ENCODE data around the gene MAD2L2. TPM values are rescaled to one million over a fixed set of nuclear protein-coding genes. Genes with fewer than 3 reads are reported as not detected.
A peak's percentile ranks its signal among the peaks of the same experiment; 100 is the strongest.

Gene MAD2L2
- polyA plus RNA-seq, 3 donors, result 50.4 to 71.3 (median 57.8) TPM

GRCh38 chr1:11682287-11682771, 1.4 kb upstream of the MAD2L2 start:
- Mint-ChIP-seq H3K27me3 (ENCODE audit: low read depth in 3 of 3) (peaks cover 0 to 22% (median 10%) of the 10 kb centered on the region in 3 donors), H3K36me3 (peaks cover 4 to 11% of the 10 kb centered on the region in 2 donors), H3K4me1 (peaks cover 21% of the 10 kb centered on the region), H3K27ac (no peak overlapping the region), H3K9me3 (peaks cover 0 to 3% (median 0%) of the 10 kb centered on the region in 7 donors), H3K4me3 (peak overlapping the region in 1 of 2 donors; percentile 51)
- intact Hi-C loops (cut with micrococcal nuclease), result no loop called here
- Histone ChIP-seq H3K4me3 (replicated peaks in 1 of 3; ENCODE audit: low read depth in 2 of 3, low read length in 3 of 3) (no peak overlapping the region), H3K4me2 (replicated peaks; ENCODE audit: extremely low read depth, low read length, poor library complexity, severe bottlenecking) (no peak overlapping the region), H3K9me3 (replicated peaks in 1 of 2; ENCODE audit: control insufficient read depth in 1 of 2, insufficient read depth in 1 of 2, low read length in 2 of 2) (no peaks in the 10 kb centered on the region), H3K9ac (ENCODE audit: insufficient read depth, low read length, poor library complexity, severe bottlenecking) (no peak overlapping the region), H2AFZ (ENCODE audit: insufficient read depth, low read depth, low read length, poor library complexity, severe bottlenecking) (peak overlapping the region; percentile 88), H3K27me3 (ENCODE audit: control insufficient read depth in 2 of 2, insufficient read depth in 2 of 2, low read length in 2 of 2) (peaks cover 0 to 7% of the 10 kb centered on the region in 2 donors), H3K4me1 (ENCODE audit: control insufficient read depth in 1 of 2, insufficient read depth in 2 of 2, low read length in 2 of 2) (peaks cover 11 to 25% of the 10 kb centered on the region in 2 donors), H4K20me1 (ENCODE audit: insufficient read depth, low read length) (no peaks in the 10 kb centered on the region), H3K27ac (ENCODE audit: low read depth in 1 of 2, low read length in 2 of 2) (no peak overlapping the region), H3K79me2 (ENCODE audit: insufficient read depth, low read length) (peaks cover 6% of the 10 kb centered on the region), H3K36me3 (replicated peaks in 1 of 2; ENCODE audit: control insufficient read depth in 1 of 2, insufficient read depth in 2 of 2, low read length in 2 of 2) (peaks cover 0 to under 1% of the 10 kb centered on the region in 2 donors)
- TF ChIP-seq CTCF (IDR thresholded peaks at IDR 0.05), result no peak
- WGBS (ENCODE audit: insufficient coverage), result 72% methylated on average over 4 of the region's 7 CpGs
- DNase-seq, result no peak

GRCh38 chr1:11680270-11681070, 478 bp downstream of the MAD2L2 start:
- H3K27ac Mint-ChIP-seq, result peak overlapping the region in 3 of 7 donors; percentile 15 to 91 (median 85)

More at GRCh38 chr1:11680270-11681070, 478 bp downstream of the MAD2L2 start:
- Histone ChIP-seq H3K27me3 (ENCODE audit: control insufficient read depth in 2 of 2, insufficient read depth in 2 of 2, low read length in 2 of 2) (peaks cover 0 to 7% of the 10 kb centered on the region in 2 donors), H3K36me3 (replicated peaks in 1 of 2; ENCODE audit: control insufficient read depth in 1 of 2, insufficient read depth in 2 of 2, low read length in 2 of 2) (peaks cover 4 to 19% of the 10 kb centered on the region in 2 donors), H3K4me1 (ENCODE audit: control insufficient read depth in 1 of 2, insufficient read depth in 2 of 2, low read length in 2 of 2) (peaks cover 11 to 25% of the 10 kb centered on the region in 2 donors), H3K79me2 (ENCODE audit: insufficient read depth, low read length) (peaks cover 6% of the 10 kb centered on the region), H3K4me3 (replicated peaks in 1 of 3; ENCODE audit: low read depth in 2 of 3, low read length in 3 of 3) (peak overlapping the region; percentile 58 to 94 (median 92)), H4K20me1 (ENCODE audit: insufficient read depth, low read length) (no peaks in the 10 kb centered on the region), H3K4me2 (replicated peaks; ENCODE audit: extremely low read depth, low read length, poor library complexity, severe bottlenecking) (peak overlapping the region; percentile 92), H3K9ac (ENCODE audit: insufficient read depth, low read length, poor library complexity, severe bottlenecking) (peak overlapping the region; percentile 78), H3K9me3 (replicated peaks in 1 of 2; ENCODE audit: control insufficient read depth in 1 of 2, insufficient read depth in 1 of 2, low read length in 2 of 2) (no peaks in the 10 kb centered on the region), H2AFZ (ENCODE audit: insufficient read depth, low read depth, low read length, poor library complexity, severe bottlenecking) (peak overlapping the region; percentile 88), H3K27ac (ENCODE audit: low read depth in 1 of 2, low read length in 2 of 2) (peak overlapping the region; percentile 26 to 68)
- intact Hi-C loops (cut with micrococcal nuclease), result no loop called here
- 12% methylated on average over 57 of the region's 65 CpGs for WGBS (ENCODE audit: insufficient coverage)
- H3K36me3 Mint-ChIP-seq, result peaks cover 10 to 27% of the 10 kb centered on the region in 2 donors
- TF ChIP-seq CTCF (IDR thresholded peaks at IDR 0.05), result no peak
- H3K4me3 Mint-ChIP-seq, result peak overlapping the region; percentile 88 to 92
- peaks cover 21% of the 10 kb centered on the region for H3K4me1 Mint-ChIP-seq
- peaks cover 0 to 3% (median 0%) of the 10 kb centered on the region in 7 donors for H3K9me3 Mint-ChIP-seq
- no peak for DNase-seq
- peaks cover 0 to 15% (median 6%) of the 10 kb centered on the region in 3 donors for H3K27me3 Mint-ChIP-seq (ENCODE audit: low read depth in 3 of 3)
